SIG-M5 (cell line): Measurements from ENCODE around the gene ARHGAP21.

Experiments used
- DNase-seq: peaks from one replicate; lab custom pipeline; 2025; lab: John Stamatoyannopoulos, UW

The ARHGAP21 gene

GRCh38 chr10:24533981-24534380, 189.7 kb downstream of the ARHGAP21 start:
- no peak for DNase-seq
